Measurements from ENCODE around the gene MARCHF6. TPM values are rescaled to one million over a fixed set of nuclear protein-coding genes. Genes with fewer than 3 reads are reported as not detected.
A peak's percentile ranks its signal among the peaks of the same experiment; 100 is the strongest.

MARCHF6 gene
- total and polyA plus RNA-seq, 9 of the 15 experiments (the other 6 are each of a cell fraction or from before 2014, with no cell fraction given) = 74.1 to 456 (median 116) TPM

DNA sequence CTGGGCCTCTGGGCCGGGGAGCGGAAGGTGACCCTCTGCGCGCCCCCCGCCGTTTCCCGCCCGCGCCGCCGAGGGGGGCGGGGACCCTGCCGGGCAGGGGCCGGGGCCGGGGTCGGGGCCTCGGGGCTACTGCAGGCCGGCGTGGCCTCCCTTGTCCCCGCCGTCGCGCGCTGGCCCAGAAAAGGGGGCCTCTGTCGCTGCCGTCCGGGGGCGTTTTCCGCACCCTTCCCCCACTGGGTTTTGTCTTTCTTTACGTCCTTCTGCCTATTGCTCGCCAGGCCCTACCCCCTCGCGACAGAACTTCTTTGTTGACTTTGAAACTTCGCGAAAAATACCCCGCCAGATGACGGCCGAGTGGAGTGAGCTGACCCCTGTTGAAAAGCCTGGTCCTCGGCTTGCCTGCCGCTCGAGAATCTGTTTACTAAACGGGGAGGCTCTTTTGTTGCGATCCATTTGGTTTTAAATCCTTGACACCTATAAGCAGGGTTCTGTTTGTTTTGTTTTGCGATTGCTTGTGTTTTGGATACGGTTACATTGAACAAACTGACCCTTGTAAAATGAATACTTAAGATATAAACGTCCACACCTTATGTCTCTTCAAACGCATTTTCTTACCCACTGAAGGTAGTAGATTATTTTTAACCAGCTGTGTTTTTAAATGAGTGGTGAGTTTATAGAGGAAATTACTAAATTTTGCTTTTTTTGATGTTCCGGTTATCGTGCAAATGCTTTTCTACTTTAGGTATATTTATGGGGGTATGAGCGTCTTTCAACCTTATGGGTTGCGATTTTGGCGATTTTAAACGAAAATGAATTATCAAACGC, 765 bp downstream of the MARCHF6 start (continued):
- TF ChIP-seq ZNF224 (CRISPR knock-in tag; IDR thresholded peaks at IDR 0.05) (no peak), TAF1 (IDR thresholded peaks at IDR 0.05; ENCODE audit: control insufficient read depth, extremely low read depth, insufficient read depth, low read length, severe bottlenecking) (peak; percentile 56), SRSF1 (IDR thresholded peaks at IDR 0.05; ENCODE audit: low read depth, low read length) (no peak), ATF2 (CRISPR knock-in tag; IDR thresholded peaks at IDR 0.05) (no peak), IRF1 (CRISPR knock-in tag; IDR thresholded peaks at IDR 0.05; ENCODE audit: borderline replicate concordance) (no peak), EGR1 (conservative IDR thresholded peaks at IDR 0.05) (peak; percentile 89), TBP (optimal IDR thresholded peaks at IDR 0.05; ENCODE audit: low read depth, low read length) (no peak), ZNF232 (CRISPR knock-in tag; IDR thresholded peaks at IDR 0.05) (no peak), NFXL1 (CRISPR knock-in tag; IDR thresholded peaks at IDR 0.05) (no peak), NR0B1 (IDR thresholded peaks at IDR 0.05; ENCODE audit: partially characterized antibody) (no peak), KDM4B (IDR thresholded peaks at IDR 0.05; ENCODE audit: borderline replicate concordance in 2 of 2, low read depth in 1 of 2) (no peak), FOXA1 (IDR thresholded peaks at IDR 0.05; ENCODE audit: borderline replicate concordance) (no peak), ZNF282 (CRISPR knock-in tag; IDR thresholded peaks at IDR 0.05) (no peak), IFI16 (CRISPR knock-in tag; IDR thresholded peaks at IDR 0.05) (no peak), NFE2L1 (tag; IDR thresholded peaks at IDR 0.05; ENCODE audit: borderline replicate concordance, low read depth) (no peak), ARID4B (CRISPR knock-in tag; IDR thresholded peaks at IDR 0.05) (no peak), SRSF7 (optimal IDR thresholded peaks at IDR 0.05; ENCODE audit: low read depth, low read length) (no peak)
- TF ChIP-seq, protein P1, sequence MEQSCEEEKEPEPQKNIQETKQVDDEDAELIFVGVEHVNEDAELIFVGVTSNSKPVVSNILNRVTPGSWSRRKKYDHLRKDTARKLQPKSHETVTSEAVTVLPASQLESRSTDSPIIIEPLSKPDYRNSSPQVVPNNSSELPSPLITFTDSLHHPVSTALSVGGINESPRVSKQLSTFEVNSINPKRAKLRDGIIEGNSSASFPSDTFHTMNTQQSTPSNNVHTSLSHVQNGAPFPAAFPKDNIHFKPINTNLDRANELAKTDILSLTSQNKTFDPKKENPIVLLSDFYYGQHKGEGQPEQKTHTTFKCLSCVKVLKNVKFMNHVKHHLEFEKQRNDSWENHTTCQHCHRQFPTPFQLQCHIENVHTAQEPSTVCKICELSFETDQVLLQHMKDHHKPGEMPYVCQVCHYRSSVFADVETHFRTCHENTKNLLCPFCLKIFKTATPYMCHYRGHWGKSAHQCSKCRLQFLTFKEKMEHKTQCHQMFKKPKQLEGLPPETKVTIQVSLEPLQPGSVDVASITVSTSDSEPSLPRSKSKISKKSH (CRISPR knock-in tag; IDR thresholded peaks at IDR 0.05) = no peak
